NCI-H1930 (cell line): ENCODE results near the gene PTPN6.
A peak's percentile ranks its signal among the peaks of the same experiment; 100 is the strongest.

Source experiments
- DNase-seq, 2 experiments: peaks; one replicate each; lab custom pipeline; 2025; lab: John Stamatoyannopoulos, UW

PTPN6 gene

GRCh38 chr12:6941782-6942181 is 9.4 kb upstream of the PTPN6 start:
- DNase-seq, result no peak

- DNase-seq, result no peak
These were observed 8.9 kb upstream of the PTPN6 start for GRCh38 chr12:6942331-6942665.

GRCh38 chr12:6943389-6943721 is 7.8 kb upstream of the PTPN6 start:
- DNase-seq, result peak; percentile 88

DNA sequence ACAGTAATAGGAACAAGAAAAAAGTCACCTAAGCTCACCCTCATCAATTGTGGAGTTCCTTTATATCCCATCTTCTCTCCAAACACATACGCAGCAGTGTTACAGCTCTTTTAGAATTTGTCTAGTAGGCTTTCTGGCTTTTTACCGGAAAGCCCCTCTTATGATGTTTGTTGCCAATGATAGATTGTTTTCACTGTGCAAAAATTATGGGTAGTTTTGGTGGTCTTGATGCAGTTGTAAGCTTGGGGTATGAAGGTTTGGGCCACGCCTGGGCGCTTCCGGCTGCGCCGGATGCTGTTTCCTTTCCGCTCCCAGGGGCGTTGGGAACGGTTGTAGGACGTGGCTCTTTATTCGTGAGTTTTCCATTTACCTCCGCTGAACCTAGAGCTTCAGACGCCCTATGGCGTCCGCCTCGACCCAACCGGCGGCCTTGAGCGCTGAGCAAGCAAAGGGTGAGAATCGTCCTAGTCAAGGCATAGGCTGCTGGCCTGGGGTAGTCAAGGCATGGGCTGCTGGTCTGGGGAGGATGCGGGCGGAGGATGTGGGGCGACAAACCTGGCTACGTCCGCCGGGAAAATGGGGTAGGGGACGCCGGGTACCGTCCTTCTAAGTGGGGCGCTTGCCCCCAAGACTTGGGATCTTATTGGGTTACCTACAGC is 7.3 kb upstream of the PTPN6 start, which contains the start of the genes C12orf57 and RNU7-1:
C12orf57 (plus strand) TSS at position 301 of the 659 bp plus-strand sequence; CDS start at position 401, 100 bp downstream.
RNU7-1 (plus strand) TSS at position 95 of the 659 bp plus-strand sequence.
- DNase-seq, result peak; percentile 88 to 97

- peak; percentile 94 for DNase-seq
These were observed 6.6 kb upstream of the PTPN6 start for GRCh38 chr12:6944381-6945186.

DNA sequence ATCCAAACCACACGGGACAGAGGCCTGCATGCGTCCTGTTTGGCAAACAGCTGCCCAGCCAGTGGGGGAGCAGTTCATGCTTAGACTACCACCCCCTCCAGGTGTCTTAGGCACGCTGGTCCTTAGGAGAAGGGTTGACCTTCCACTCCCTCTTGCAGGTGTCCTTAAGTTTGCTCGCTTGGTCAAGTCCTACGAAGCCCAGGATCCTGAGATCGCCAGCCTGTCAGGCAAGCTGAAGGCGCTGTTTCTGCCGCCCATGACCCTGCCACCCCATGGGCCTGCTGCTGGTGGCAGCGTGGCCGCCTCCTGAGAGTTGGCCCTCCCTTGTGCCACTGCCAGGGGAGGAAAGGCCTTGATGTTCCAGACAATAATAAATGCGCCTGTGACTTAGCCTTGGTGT is 5.5 kb upstream of the PTPN6 start:
- no peak for DNase-seq

- DNase-seq, result peak in 1 of 2 experiments; percentile 39
These were observed 4.9 kb upstream of the PTPN6 start for GRCh38 chr12:6946033-6946919.

DNA sequence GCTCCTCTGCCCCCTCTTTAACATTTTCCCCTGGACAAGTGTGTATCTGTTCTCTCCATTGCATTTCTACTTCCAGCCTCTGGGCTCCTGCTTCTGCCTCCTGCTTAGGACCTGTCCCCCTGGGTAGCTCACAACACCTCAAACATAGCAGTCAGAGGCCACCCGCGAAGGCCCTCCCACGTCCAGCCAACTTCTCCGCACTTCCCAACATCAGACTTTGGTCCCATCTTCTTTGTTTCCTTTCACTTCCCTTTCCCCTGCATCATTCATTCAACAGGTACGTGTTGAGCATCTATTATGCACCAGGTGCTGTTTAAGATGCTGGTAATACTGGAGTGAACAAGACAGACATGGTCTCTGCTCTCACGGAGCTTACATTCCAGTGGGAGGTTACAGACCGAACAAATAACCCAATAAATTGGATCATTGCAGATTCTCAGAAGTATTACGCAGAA is 4.2 kb upstream of the PTPN6 start:
- DNase-seq, result no peak

DNA sequence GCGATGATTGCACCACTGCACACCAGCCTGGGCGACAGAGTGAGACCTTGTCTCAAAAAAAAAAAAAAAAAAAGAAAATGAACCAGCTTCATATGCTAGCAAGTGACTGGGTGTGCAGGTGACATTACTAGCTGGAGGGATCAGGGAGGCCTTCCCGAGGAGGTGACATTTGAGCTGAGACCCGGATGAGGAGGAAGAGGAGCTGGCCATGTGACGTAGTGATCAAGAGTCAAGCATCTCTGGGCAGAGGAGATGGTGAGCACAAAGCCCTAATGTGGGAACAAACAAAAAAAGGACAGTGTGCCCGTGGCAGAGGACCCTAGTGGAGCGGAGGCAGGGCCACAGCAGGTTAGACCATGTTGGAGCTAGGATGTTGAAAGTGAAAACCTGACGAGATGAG is 3.5 kb upstream of the PTPN6 start:
- DNase-seq, result no peak

DNA sequence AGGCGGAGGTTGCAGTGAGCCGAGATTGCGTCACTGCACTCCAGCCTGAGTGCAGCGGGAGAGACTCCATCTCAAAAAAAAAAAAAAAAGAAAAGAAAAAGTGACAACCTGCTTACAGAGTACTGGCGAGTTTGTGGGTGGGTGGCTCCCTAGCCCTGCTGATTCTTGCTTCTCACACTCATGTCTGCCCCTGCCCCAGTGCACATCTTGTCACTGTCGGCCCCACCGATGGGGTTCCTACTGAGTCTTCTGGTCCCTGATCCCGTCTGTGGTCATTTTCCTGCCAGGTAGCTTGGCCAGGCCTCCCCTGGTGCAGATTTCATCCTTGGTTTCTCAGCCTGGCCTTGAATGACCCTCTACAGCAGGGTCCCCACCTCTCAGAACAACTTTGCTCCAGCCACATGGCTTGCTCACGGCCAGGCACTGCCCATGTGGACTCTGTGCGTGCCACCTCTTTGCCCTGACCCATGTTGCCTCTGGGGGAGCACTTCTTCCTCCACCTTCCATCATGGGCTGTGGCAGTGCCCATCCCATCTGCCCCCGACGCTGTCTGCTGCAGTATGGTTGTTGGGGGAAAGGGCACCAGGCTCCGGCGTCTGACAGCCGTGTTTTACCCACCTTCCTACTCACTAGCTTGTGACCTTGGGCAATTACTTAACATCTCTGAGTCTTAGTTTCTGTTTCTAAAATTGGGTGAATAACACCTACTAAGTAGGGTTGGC is 2.1 kb upstream of the PTPN6 start:
- DNase-seq, result no peak

DNA sequence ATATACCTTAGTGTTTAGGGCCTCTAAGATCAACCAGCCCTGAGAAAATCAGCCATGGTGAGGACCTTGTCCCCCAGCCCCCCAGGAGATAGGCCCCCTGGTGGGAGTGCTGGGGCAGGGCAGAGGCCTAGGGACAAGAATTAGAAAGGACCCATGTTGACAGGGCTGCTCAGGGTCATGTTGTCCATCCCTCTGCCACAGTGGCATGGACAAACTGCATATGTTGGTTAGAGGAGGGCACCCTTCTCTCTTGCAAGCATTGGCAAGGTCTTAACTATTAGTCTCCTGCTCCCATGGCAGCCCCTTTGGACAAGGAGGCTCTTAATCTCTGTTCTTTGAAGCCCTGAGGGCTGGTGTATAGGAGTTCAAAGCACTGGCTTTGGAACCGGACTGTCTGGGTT is 755 bp upstream of the PTPN6 start:
- no peak for DNase-seq

GRCh38 chr12:6951551-6952120 is 480 bp downstream of the PTPN6 start:
- DNase-seq, result no peak

DNA sequence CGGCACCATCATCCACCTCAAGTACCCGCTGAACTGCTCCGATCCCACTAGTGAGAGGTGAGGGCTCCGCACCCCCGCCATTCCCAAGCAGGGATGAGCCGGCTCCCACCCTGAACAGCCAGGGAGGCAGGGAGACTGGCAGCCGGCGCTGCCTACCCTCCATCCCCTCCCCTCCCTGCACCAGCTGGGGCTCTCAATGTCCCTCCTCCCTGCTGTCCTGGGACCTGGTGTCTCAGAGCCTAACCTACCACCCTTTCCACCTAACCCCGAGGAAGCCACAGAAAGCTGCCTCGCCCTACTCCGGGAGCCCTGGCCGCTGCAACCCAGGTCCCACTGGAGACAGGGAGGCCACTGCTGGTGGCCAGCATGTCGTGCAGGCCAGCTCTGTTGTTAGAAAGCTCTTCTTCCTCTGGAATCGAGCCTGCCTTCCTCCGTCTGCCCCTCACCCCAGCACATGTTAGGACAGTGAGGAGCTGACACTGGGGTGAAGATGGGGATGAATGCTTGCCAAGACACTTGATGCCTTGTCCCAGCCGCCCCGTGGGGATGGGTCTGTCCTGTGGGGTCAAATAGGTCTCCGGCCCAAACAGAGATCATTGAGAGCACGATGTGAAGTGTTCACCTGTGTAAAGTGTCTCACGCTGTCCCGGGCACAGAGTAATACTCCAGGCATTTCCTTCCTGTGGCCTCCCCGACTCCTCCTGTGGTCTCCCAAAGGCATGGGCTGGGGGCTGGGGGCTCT is 1.1 kb downstream of the PTPN6 start:
- DNase-seq, result no peak

- no peak for DNase-seq
These were observed 1.8 kb downstream of the PTPN6 start for GRCh38 chr12:6952863-6953441.

DNA sequence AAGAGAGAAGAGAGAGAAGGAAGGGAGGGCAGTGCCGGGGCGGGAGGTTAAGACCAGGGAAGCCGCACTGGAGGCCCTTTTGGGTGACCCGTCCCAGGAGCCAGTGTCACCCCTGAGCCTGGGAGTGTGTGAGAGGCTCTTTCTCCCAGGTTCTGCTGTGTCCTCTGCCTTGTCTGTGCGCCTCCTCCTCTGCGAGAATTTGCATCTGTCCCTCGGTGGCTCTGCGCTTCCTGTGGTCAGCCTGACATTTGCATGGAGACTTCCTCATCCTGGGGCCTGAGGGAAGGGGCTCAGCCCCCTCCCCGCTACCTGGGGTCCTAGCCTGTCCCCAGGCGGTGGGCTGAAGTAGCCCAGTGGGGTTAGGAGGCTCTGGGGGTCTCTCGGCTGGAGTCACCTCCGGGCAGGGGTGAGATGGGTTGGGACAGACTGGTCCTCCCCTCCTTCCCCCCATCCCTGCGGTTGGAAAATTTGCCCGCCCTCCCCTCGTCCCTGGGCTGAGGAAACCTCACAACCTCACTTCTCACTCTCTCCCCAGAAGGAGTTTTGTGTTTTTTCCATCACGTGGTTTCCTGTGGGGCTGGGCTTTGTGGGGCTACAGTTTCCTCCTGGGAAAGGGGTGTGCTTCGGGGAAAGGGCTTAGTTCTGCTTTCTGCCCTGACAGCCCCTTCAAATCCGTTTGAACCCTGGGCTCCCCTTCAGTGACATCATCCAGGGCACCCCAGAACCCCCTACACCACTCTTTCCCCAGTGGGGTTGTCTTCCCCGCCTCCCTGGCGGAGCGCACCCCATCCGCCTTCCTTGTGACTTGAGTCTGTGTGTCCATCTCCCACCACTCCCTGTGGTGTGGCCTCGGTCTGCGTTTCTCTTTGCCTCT is 2.5 kb downstream of the PTPN6 start:
- no peak for DNase-seq

DNA sequence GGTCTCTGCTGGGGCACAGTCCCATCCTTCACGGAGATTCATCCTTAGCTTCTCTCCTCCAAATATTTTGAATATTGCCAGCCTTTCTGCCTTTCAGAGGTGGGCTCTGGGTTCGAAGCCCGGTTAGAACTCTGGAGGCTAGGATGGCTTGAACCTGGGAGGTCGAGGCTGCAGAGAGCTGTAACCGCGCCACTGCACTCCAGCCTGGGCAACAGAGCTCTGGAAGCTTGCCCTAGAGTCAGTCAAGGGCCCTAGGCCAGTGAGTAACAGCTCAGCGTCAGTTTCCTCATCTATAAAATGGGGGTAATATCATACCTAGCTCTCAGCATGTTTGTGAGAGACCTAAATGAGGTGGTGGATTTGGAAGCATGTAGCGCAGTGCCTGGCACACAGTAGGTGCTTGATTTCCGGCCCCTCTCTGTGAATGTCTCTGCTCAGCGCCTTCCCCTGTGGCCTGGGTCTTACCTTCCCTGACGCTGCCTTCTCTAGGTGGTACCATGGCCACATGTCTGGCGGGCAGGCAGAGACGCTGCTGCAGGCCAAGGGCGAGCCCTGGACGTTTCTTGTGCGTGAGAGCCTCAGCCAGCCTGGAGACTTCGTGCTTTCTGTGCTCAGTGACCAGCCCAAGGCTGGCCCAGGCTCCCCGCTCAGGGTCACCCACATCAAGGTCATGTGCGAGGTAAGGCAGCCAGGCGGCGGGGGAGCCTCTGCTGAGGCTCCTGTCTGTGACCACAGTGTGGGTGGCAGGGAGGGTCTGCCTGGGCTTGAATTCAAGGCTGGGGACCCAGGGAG is 3.4 kb downstream of the PTPN6 start:
- DNase-seq, result no peak

DNA sequence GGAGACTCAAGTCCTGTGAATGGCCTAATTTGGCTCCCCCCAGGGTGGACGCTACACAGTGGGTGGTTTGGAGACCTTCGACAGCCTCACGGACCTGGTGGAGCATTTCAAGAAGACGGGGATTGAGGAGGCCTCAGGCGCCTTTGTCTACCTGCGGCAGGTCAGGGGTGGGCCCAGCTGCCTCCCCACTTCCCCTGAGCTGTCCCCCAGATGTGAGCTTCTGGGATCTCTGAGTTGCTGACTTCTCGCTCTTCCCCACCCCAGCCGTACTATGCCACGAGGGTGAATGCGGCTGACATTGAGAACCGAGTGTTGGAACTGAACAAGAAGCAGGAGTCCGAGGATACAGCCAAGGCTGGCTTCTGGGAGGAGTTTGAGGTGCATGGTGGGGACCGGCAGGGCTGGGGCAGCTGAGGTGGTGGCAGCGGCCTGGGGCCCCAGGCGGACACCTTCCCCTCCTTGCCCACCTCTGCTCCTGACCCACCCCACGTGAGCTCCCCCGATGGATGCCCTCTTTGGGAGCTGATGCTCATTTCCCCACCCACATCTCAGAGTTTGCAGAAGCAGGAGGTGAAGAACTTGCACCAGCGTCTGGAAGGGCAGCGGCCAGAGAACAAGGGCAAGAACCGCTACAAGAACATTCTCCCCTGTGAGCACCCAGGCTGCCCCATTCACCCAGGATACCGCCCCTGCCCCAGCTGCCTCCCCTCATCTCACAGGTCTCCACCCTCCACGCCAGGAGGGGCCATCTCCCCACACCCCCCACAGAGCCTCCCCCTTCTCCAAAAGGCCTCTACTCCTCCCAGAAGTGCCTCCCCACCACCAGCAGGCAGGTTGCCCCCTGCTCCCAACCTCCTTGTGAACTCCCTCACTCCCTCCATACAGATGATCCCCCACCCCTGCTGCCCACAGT is 4.2 kb downstream of the PTPN6 start:
- DNase-seq, result no peak
